ENCODE data around the gene ACY1.

ACY1 gene

DNA sequence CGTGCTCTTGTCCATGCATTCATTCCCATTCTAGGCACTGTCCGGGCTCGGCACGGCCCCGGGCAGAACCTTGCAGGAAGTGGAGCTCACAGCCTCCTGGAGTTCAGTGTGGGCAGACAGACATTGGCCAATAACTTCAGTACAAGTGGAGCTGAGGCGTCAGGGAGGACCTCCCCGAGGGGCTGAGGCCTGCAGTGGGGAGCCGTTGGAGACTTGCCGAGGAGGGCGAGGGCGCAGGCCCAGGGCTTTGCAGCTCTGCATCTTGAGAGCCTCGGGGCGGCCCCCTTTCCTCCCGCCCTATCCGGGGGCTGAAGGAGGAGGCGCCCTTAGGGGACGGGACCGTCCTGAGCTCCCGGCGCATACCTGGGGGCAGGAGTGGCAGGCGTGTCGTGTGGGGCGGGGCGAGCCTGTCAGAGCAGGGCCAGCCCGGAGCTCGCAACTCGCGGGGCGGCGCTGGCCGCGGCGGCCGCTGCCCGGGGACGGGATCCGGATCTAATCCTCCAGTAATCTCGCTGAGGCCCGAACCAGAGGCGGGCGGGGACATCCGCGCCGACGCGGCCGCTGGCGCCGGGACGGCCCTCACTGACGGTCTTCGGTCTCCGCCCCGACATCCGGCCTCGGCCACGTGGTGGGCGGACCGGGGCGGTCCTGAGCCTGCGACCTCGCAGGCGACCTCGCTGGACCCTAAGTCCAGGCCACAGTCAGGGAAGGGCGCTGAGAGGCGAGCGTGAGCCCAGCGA is at the start of gene ACY1:
ACY1 (plus strand) TSS at position 698 of the 740 bp plus-strand sequence. CDS start 530 bp downstream, outside the sequence.
- DNase-seq: peak; percentile 83 to 85
- ATAC-seq: peak; percentile 92
- peak within 1 kb of the TSS; percentile 93 to 94 for H3K4me3 Mint-ChIP-seq

DNA sequence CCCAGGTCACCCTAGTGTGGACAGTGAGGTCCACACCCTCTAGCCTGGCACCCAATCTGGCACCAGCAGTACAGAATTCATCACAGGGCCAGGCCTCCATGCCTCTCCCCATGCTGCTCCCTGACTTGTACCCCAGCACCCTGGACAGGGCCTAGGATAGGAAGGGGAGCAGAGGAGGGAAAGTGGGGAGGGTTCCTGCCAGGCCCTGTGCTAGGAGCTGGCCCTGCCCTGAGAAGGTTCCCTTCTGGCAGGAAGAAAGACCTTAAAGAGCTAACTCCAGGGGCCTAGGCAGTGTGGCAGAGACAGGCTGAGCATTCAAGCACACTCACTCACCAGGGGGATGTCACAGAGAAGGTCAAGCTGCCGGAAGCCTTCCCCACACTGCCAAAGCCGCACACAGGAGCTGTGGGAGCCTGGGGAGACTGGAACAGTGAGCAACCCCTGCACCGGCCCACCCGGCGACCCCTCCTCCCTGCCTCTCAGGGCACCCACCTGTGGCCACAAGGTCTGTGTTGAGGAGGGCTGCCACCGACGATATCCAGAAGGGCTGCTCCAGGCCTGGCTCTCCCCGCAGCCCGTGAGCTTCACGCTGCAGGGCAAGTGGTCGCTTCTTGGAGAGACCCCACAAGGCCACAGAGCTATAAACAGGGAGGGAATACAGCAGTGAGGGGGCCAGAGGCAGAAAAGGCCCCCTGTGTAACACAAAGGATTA is 49.0 kb upstream of the ACY1 start:
- DNase-seq (no peak), ATAC-seq (no peak)
- peak overlapping the region in 1 of 2 donors; percentile 49 for H3K27ac Mint-ChIP-seq
- H3K9me3 Mint-ChIP-seq: no peaks in the 10 kb centered on the region
- H3K4me1 Mint-ChIP-seq: peaks cover 23% of the 10 kb centered on the region
- H3K27me3 Mint-ChIP-seq: no peaks in the 10 kb centered on the region
- no peak overlapping the region for H3K4me3 Mint-ChIP-seq

More for the DNA sequence above, at the start of gene ACY1:
- H3K27me3 Mint-ChIP-seq: no peaks in the 10 kb centered on the region
- peak within 1 kb of the TSS; percentile 92 to 97 for H3K27ac Mint-ChIP-seq
- H3K4me1 Mint-ChIP-seq: peaks cover 62% of the 10 kb centered on the region
- no peaks in the 10 kb centered on the region for H3K9me3 Mint-ChIP-seq

DNA sequence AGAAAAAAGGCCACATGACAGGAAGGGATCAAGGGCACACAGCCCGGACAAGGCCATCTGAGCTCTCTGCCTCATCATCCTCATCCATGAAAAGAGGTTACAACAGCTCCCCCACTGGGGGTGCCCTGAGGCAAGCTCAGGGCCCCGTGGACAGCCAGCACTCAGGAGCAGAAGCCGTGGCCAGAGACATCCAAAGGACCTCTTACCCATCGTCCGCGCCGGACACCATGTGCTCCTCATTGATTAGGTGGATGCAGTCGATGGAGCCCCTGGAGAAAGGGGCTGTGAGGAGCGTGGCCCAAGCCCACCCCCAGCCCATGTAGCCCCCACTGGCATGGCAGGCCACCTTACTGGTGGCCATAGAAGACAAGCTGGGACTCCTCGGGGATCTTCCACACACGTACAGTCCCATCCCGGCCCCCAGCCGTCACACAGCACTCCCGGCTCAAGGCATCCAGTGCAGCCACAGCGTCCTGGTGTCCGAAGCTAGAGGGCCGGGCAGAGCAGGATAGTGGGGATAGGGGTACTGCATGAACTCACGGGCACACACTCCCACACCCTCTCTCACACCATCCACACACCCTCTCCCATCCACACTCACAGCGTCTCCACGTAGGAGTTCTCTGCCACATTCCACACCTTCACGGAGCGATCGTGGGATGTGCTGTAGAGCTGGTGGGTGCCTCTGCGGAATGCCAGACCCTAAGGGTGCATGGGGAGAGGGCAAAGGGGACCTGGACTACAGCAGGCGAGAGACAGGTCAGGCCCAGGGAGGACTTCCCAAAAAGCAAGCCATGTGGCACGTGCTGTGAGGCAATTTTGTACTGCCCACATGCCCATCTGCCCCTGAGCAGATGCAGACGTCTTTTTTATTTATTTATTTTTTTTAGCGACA is 48.1 kb upstream of the ACY1 start:
- no peaks in the 10 kb centered on the region for H3K9me3 Mint-ChIP-seq
- H3K4me3 Mint-ChIP-seq: no peak overlapping the region
- H3K27ac Mint-ChIP-seq: peak overlapping the region in 1 of 2 donors; percentile 27
- DNase-seq (no peak), ATAC-seq (no peak)
- H3K27me3 Mint-ChIP-seq: no peaks in the 10 kb centered on the region
- peaks cover 33% of the 10 kb centered on the region for H3K4me1 Mint-ChIP-seq

DNA sequence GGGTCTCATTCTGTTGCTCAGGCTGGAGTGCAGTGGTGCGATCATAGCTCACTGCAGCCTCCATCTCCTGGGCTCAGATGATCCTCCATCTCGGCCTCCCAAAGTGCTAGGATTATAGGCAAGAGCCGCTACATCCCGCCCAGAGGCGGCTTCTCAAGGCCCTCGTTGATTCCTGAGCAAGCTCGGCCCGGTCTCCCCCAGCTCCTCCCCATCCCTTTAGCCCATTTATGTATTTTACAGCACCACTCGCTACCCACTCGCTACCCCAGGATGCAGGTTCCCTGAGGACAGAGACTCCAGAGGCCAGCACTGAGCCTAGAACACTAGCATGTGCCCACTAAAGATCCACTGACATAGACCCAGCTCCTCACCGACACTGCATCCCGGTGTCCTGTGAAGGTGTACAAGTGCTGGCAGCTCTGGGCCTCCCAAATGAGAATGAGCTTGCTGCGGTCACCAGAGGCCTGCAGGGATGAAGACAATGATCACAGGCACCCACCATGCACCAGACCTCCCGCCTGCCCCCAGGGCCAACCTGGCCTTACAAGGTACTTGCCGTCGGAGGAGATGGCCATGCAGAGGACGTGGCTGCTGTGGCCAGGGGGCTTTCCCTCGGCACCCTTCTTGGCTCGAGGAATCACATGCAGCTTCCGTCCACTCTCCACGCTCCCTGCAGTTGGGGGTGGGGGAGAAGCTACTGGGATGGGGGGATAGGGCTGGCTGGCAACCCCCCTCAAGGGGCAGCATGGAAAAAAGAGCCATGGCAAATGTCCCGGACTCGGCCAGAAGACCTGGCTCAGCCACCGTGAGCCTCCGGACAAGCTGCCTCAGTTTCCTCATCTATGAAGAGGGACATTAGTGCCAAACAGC is 47.2 kb upstream of the ACY1 start:
- Mint-ChIP-seq H3K9me3 (no peaks in the 10 kb centered on the region), H3K27ac (no peak overlapping the region), H3K4me1 (peaks cover 41% of the 10 kb centered on the region), H3K4me3 (no peak overlapping the region), H3K27me3 (no peaks in the 10 kb centered on the region)
- no peak for ATAC-seq
- DNase-seq: no peak

DNA sequence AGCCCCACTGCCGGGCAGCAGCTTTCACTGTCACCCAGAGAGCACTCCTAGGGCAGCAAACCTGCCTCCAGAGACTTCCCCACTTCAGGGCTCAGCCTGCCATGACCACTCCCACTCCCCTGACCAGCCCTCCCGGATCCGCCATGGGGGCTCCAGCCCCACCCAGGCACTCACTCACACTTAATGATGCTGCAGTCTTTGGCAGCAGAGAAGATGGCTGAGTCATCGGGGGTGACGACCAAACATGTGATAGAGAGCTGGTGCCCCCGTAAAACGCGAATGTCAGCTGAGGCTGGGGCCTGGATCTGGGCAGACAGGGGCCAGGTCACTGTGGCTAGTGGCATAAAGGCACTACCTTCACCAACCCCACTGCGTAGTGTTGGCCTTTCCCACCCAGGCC is 46.3 kb upstream of the ACY1 start:
- Mint-ChIP-seq H3K9me3 (no peaks in the 10 kb centered on the region), H3K4me3 (no peak overlapping the region), H3K27ac (no peak overlapping the region), H3K4me1 (peaks cover 43% of the 10 kb centered on the region), H3K27me3 (no peaks in the 10 kb centered on the region)
- ATAC-seq: no peak
- DNase-seq: no peak

DNA sequence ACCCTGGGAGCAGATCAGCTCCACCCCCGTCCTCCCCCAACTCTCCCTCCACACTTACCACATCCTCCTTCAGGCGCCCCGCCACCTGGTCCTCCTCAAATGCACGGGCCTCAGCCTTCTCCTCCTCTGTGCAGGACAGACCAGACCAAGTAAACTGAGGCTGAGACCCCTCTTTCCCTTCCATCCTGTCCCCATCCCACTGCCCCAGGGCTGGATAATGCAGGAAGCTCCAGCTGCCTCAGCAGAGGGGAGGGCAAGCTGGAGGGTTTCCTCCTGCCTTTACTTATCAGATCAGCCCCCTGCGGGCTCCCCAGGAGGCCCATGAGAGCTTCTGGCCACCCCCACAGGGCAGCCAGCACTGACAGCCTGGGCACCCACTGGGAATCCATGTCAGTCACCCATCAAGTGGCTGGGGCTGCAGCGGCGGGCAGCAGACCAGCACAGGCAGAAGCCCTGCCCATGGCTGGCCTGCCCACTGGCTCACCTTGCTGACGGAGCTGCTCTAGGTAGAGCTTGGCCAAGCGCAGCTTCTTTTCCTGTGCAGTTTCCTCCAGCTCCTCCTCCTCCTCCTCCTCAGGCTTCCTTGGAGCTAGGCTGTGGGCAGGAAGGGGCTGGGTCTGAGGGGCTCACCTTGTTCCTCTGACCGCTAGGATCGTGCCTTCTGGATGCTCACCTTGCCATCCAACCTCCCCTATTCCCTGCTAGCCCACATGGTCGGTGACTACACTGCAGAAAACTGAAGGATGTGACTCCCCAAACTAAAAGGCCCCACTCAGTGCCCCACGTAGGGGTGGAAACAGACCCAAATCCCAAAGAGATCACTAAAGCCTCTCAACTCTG is 45.5 kb upstream of the ACY1 start:
- Mint-ChIP-seq H3K9me3 (no peaks in the 10 kb centered on the region), H3K27me3 (no peaks in the 10 kb centered on the region), H3K4me3 (no peak overlapping the region), H3K27ac (peak overlapping the region; percentile 44 to 84), H3K4me1 (peaks cover 51% of the 10 kb centered on the region)
- ATAC-seq: no peak
- DNase-seq: no peak

DNA sequence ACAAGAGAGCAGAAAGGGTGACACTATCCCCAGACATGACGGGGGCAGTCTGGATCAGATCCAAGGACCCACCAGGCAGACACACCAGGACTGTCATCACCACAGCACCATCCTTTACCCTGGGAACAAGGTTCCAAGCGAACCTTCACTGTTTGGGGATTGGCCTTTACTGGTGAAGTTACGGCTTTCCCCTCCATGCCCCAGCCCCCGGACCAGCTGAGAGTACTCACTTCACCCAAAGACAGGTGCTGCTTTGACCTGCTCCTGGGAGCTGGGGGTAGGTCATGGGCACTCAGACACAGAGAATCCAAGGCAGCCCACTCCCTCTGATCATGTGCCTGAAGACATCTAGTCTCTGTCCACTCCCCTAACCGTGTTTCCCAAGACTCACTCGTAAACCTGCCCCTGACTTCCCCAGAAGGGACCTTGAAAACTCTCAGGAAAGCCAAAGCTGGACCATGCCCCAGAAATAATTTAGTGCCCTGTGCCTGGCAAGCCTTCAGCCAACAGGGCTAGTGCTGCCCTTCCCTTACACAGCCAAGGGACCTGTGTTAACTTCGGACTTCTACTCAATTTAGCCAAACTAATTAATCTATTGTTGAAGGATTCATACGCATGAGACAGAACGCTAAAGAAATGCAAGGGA is 44.4 kb upstream of the ACY1 start:
- no peak for ATAC-seq
- H3K4me1 Mint-ChIP-seq: peaks cover 56% of the 10 kb centered on the region
- DNase-seq: no peak
- H3K27me3 Mint-ChIP-seq: no peaks in the 10 kb centered on the region
- no peaks in the 10 kb centered on the region for H3K9me3 Mint-ChIP-seq
- H3K27ac Mint-ChIP-seq: peak overlapping the region; percentile 26 to 84
- H3K4me3 Mint-ChIP-seq: peak overlapping the region in 1 of 2 donors; percentile 18

DNA sequence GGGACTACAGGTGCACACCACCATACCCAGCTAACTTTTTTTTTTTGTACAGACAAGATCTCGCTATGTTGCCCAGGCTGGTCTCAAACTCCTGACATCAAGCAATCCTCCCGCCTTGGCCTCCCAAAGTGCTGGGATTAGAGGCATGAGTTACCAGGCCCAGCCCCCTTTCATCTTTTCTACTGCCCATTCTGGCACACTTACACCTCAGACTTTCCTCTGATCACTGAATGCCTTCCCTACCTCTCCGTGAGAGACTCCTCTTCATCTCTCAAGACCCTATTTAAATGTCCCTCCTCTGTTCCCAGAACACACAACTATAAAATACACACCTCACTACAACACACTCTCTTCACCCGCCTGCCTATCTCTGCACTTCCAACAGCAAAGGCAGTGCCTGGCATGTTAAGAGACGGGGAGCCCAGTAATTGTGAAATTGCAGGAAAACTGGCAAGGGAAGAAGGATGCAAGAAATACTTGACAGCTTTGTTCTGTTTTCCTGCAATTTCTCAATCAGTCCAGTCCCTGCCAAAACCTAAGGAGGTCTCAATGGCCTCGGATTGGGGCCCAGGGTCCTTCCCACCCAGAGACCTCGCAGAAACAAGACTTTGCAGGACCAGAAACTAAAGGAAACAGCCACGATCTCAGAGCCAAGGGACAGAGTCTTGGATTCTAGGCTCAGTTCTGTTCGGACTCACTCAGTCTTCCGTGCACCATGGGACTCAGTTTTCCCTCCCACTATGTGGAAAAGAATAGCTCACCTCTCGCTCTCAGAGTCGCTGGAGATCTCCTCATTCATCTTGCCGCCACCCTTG is 42.5 kb upstream of the ACY1 start:
- Mint-ChIP-seq H3K27me3 (no peaks in the 10 kb centered on the region), H3K9me3 (no peaks in the 10 kb centered on the region), H3K4me3 (peak overlapping the region; percentile 82 to 91), H3K27ac (peak overlapping the region; percentile 28 to 83), H3K4me1 (peaks cover 56% of the 10 kb centered on the region)
- peak in 1 of 2 donors; percentile 8 for DNase-seq
- no peak for ATAC-seq

DNA sequence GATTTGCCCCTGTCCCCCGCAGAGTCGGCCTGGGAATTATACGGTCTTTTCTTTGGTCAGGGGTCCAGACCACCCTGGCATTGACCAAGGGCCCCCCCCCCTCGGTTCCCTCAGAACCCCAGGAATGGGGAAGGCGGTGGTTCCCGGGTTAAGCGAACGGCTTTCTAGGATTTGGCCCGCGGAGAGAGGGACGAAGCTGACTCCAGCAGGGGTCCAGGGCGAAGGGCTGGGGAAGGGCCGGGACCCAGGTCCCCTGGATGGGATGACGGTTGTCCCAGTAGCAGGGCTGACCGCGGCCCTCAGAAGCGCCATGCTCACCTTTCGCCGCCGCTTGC is 41.9 kb upstream of the ACY1 start:
- DNase-seq: no peak
- ATAC-seq: no peak
- peaks cover 56% of the 10 kb centered on the region for H3K4me1 Mint-ChIP-seq
- peak overlapping the region; percentile 28 to 47 for H3K27ac Mint-ChIP-seq
- no peaks in the 10 kb centered on the region for H3K27me3 Mint-ChIP-seq
- no peaks in the 10 kb centered on the region for H3K9me3 Mint-ChIP-seq
- peak overlapping the region; percentile 82 to 91 for H3K4me3 Mint-ChIP-seq

DNA sequence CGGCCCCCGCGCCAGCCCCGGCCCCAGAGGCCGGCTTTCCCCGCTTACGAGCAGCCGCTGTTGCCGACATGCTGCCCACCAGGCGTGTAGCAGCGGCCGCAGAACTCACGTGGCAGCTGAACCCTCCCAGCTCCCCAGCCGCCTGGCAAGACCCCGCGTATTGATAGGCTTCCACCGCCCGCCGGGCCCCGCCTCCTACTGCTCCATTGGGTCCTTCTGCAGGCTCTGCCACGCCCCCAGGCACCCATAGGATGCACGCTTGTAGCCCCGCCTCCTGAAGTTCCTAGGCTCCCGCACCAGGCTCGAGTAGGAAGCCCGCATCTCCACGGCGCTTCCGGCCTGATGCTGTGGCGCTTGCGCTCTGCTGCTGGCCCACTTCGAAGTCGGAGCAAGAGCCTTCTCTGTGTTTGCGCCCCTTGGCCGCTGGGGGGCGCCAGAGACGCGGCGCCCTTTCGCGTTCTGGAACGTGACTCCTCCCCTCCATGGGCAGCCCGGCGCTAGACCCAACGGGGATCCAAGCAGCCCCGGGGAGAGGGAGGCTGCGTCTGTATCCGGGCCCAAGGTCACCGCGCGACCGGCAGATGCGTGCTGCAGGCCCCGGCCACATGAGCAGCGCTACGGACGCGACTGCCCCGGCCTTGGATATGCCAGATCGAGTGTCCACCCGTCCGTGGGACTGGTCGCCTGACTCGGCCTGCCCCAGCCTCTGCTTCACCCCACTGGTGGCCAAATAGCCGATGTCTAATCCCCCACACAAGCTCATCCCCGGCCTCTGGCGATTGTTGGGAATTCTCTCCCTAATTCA is 41.3 kb upstream of the ACY1 start, which contains the start of the genes PARP3 and RRP9:
PARP3 (plus strand) TSS at position 566 of the 805 bp plus-strand sequence. CDS start 993 bp downstream, outside the sequence.
RRP9 (minus strand) TSS at position 107 of the 805 bp plus-strand sequence; CDS start at position 70, 37 bp downstream.
- H3K4me3 Mint-ChIP-seq: peak within 1 kb of the TSS; percentile 82 to 91
- H3K9me3 Mint-ChIP-seq: no peaks in the 10 kb centered on the region
- H3K27me3 Mint-ChIP-seq: no peaks in the 10 kb centered on the region
- ATAC-seq: peak; percentile 93
- peaks cover 56% of the 10 kb centered on the region for H3K4me1 Mint-ChIP-seq
- H3K27ac Mint-ChIP-seq: peak within 1 kb of the TSS; percentile 94
- DNase-seq: peak; percentile 99 to 100

DNA sequence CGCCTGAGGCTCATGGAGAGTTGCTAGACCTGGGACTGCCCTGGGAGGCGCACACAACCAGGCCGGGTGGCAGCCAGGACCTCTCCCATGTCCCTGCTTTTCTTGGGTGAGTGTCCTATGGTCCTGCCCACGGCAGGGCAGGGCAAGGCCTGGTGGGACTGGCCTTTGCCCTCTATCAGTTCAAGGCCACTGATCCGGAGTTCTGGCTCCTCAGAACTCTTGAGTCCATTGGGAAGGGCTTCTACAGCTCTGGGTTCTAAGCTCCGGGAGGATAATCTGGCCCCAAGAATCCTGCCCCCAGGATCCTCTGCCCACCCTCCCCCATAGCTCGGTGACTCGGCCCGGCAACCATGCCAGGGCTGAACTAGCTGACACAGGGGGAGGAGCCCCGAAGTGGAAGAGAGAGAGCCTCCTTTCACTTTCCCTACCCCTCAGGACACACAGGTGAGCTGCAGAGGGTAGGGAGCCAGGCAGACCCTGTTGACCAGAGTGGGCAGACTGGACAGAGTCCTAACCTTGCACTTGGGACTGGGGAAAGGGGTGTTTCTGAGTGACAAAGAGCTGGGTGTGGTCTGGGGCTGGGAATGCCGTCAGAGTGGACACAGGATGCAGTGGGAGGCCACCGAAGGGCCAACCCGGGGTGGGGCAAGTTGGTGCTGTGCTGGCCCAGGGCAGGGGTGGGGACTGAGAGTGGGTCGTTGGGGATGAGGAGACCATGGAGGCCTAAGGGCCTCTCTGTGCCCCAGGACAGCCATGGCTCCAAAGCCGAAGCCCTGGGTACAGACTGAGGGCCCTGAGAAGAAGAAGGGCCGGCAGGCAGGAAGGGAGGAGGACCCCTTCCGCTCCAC is 40.5 kb upstream of the ACY1 start:
- ATAC-seq (peak; percentile 49), DNase-seq (peak; percentile 46 to 69)

More for the DNA sequence above, 40.5 kb upstream of the ACY1 start:
- H3K27ac Mint-ChIP-seq: peak overlapping the region; percentile 94
- H3K9me3 Mint-ChIP-seq: no peaks in the 10 kb centered on the region
- H3K4me1 Mint-ChIP-seq: peaks cover 47% of the 10 kb centered on the region
- no peaks in the 10 kb centered on the region for H3K27me3 Mint-ChIP-seq
- H3K4me3 Mint-ChIP-seq: peak overlapping the region; percentile 82 to 91

Measured in stimulated activated naive CD8-positive, alpha-beta T cell treated with anti-CD3 and anti-CD28 coated beads, Interleukin-15, amount 100 ng/mL, for 72 hours (primary cell).